Muscle of leg (tissue), 11 donors: ENCODE measurements around the gene KLF1. TPM values are rescaled to one million over a fixed set of nuclear protein-coding genes. Genes with fewer than 3 reads are reported as not detected.
"Not testable (repeated sequence)": the region's sequence is repeated elsewhere in the genome, so short reads cannot be mapped to it uniquely, and the experiment has no call there.

Experiments
- DNase-seq: peaks from one replicate; pipeline ENCODE4 v3.0.0; 2013
- H3K27ac ChIP-seq: one replicate; pipeline ENCODE4 v1.5.1; 2013; ENCODE audit warnings: mild to moderate bottlenecking, low read length, control low read depth
- H3K27me3 ChIP-seq: one replicate; pipeline ENCODE4 v1.6.1; 2013; ENCODE audit warnings: low read length; ENCODE audit not compliant: control insufficient read depth, insufficient read depth
- H3K36me3 ChIP-seq: one replicate; pipeline ENCODE4 v1.6.1; 2013; ENCODE audit warnings: low read length; ENCODE audit not compliant: control insufficient read depth, insufficient read depth
- H3K4me1 ChIP-seq: one replicate; pipeline ENCODE4 v1.6.1; 2013; ENCODE audit warnings: low read length; ENCODE audit not compliant: control insufficient read depth, insufficient read depth
- H3K4me3 ChIP-seq: one replicate; pipeline ENCODE4 v1.5.1; 2013; ENCODE audit warnings: low read length, control low read depth
- H3K9me3 ChIP-seq: replicated peaks from 2 replicates; pipeline ENCODE4 v1.6.1; 2013; ENCODE audit warnings: low read depth, low read length; ENCODE audit not compliant: control insufficient read depth
- WGBS: methylation state at CpG from one replicate; pipeline ENCODE4 v1.1.5; 2013; ENCODE audit warnings: missing lambda C conversion rate; ENCODE audit not compliant: insufficient coverage; 5-methylcytosine and 5-hydroxymethylcytosine counted together
- polyA plus RNA-seq, 8 donors: library from polyadenylated mRNA; unstranded; fragments of 120-200 nt; gene quantifications; one replicate each; pipeline versions ENCODE4 v1.2.1 to v1.2.3, GENCODE V29; 2013; ENCODE audit warnings: inconsistent platforms in 1 of 8, low replicate concordance in 1 of 8; ENCODE audit not compliant: insufficient read length in 8 of 8, insufficient read depth in 1 of 8
- total RNA-seq: library from RNA; stranded (reverse); fragments of 120-200 nt; gene quantifications from one replicate; pipeline ENCODE4 v1.2.4, GENCODE V29; 2013

Gene KLF1
- total and polyA plus RNA-seq, 9 donors: 0.31 to 1.5 (median 0.93) TPM

- peaks cover 10% of the 10 kb centered on the region for H3K27me3 ChIP-seq
- 6% methylated on average over 17 of the region's 26 CpGs for WGBS
- H3K4me1 ChIP-seq: peaks cover 18% of the 10 kb centered on the region
- H3K27ac ChIP-seq: peak overlapping the region; percentile 78
- no peak for DNase-seq
- no peaks in the 10 kb centered on the region for H3K9me3 ChIP-seq
- peaks cover 32% of the 10 kb centered on the region for H3K36me3 ChIP-seq
- peak overlapping the region; percentile 89 for H3K4me3 ChIP-seq
Observed at GRCh38 chr19:12891553-12892021, 4.6 kb upstream of the KLF1 start.

GRCh38 chr19:12890787-12891552 lies 4.0 kb upstream of the KLF1 start, which contains the start of gene GCDH:
Gene GCDH (plus strand): TSS chr19:12891160. CDS start chr19:12891305, 145 bp downstream.
- Histone ChIP-seq H3K9me3 (no peaks in the 10 kb centered on the region), H3K36me3 (peaks cover 26% of the 10 kb centered on the region), H3K27me3 (peaks cover 16% of the 10 kb centered on the region), H3K4me3 (peak within 1 kb of the TSS; percentile 89), H3K4me1 (peaks cover 14% of the 10 kb centered on the region), H3K27ac (peak within 1 kb of the TSS; percentile 78)
- peak; percentile 100 for DNase-seq
- under 1% methylated on average over 41 of the region's 49 CpGs for WGBS

DNA sequence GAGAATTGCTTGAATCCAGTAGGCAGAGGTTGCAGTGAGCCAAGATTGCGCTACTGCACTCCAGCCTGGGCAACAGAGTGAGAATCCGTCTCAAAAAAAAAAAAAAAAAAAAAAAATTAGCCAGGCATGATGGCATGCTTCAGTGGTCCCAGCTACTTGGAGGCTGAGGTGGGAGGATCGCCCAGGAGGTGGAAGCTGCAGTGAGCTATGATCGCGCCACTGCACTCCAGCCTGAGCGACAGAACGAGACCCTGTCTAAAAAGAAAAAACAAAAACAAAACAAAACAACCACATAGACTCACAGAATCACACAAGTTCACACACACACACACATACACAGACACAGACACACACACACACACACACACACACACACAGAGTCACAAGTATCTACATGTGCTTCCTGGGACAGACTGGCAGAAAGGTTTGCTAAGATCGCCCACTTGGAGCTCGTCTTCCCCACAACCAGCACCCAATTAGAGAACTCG lies 3.3 kb upstream of the KLF1 start:
- Histone ChIP-seq H3K36me3 (peaks cover 23% of the 10 kb centered on the region), H3K27me3 (peaks cover 22% of the 10 kb centered on the region), H3K4me1 (peaks cover 18% of the 10 kb centered on the region), H3K27ac (peak overlapping the region; percentile 65), H3K4me3 (peak overlapping the region; percentile 22)
- not testable (repeated sequence) for DNase-seq, H3K9me3 ChIP-seq
- WGBS: 25% methylated on average over 4 of the region's 10 CpGs

DNA sequence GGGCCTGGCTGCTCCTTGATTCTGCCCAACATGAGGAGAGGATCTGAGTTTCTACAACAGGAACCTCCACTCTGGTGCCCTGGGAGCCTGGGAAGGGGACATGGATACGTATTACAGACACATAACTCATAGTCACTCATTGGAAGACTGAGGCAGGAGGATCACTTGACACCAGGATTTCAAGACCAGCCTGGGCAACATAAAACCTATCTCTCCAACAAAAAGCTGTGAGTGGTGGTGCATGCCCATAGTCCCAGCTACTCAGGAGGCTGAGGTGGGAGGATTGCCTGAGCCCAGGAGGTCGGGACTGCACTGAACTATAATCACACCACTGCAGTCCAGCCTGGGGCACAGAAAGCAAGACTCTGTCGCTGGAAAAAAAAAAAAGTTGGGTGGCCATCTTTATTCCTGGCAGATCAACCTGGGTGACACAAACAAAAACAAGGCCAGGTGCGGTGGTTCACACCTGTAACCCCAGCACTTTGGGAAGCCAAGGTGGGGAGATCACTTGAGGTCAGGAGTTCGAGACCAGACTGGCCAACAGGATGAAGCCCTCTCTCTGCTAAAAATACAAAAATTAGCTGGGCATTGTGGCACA lies 1.1 kb upstream of the KLF1 start:
- H3K36me3 ChIP-seq: peaks cover 4% of the 10 kb centered on the region
- H3K4me3 ChIP-seq: no peak overlapping the region
- H3K27ac ChIP-seq: no peak overlapping the region
- H3K4me1 ChIP-seq: peaks cover 25% of the 10 kb centered on the region
- H3K9me3 ChIP-seq: peaks cover 5% of the 10 kb centered on the region
- no peak for DNase-seq
- H3K27me3 ChIP-seq: peaks cover 43% of the 10 kb centered on the region
- 63% methylated on average over 1 of the region's 5 CpGs for WGBS

- Histone ChIP-seq H3K36me3 (no peaks in the 10 kb centered on the region), H3K4me3 (no peak overlapping the region), H3K27me3 (peaks cover 52% of the 10 kb centered on the region), H3K4me1 (peaks cover 24% of the 10 kb centered on the region), H3K9me3 (peaks cover 5% of the 10 kb centered on the region), H3K27ac (no peak overlapping the region)
- DNase-seq: no peak
- WGBS: 100% methylated on average over 1 of the region's 5 CpGs
Observed at GRCh38 chr19:12886651-12886968, 391 bp downstream of the KLF1 start.

DNA sequence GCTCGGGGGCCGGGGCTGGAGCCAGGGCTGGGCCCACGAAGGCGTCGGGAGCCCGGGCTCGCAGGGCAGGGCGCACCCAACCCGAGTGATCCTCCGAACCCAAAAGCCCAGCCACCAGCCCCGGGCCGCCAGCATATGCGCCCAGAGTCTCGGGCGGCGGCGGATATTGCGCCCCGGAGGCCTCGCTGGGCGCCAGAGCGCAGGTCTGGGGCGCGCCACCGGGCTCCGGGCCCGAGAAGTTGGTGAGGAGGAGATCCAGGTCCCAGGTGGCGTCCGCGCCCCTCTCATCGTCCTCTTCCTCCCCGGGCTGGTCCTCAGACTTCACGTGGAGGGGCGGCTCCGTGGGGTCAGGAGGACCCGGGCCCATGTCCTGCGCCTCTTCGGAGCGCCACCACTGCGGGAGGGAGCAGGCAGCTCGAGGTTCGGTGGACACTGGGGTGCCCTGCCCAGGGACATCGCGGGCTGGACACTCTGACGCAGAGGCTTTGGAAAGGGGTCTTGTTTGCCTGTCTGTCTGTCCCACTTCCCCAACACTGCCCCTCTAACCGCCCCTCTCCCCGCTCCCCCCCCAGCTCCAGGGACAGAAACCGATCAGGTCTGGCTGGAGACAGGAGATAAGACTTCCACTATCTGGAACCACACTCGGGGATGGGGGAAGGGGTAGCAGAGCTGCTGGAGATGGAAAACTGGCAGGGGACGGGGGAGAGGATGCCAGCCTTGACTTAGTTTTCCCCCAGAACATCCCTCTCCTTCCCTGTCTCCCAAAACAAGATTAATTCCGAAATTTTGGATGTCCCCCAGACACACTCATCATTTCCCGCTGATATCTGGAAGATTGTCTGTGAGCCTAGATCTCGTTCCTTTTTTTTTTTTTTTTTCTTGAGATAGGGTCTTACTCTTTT lies 1.0 kb downstream of the KLF1 start:
- Histone ChIP-seq H3K27ac (no peak overlapping the region), H3K4me1 (peaks cover 26% of the 10 kb centered on the region), H3K27me3 (peaks cover 54% of the 10 kb centered on the region), H3K36me3 (no peaks in the 10 kb centered on the region), H3K9me3 (peaks cover 5% of the 10 kb centered on the region), H3K4me3 (no peak overlapping the region)
- WGBS: under 1% methylated on average over 37 of the region's 53 CpGs
- no peak for DNase-seq

DNA sequence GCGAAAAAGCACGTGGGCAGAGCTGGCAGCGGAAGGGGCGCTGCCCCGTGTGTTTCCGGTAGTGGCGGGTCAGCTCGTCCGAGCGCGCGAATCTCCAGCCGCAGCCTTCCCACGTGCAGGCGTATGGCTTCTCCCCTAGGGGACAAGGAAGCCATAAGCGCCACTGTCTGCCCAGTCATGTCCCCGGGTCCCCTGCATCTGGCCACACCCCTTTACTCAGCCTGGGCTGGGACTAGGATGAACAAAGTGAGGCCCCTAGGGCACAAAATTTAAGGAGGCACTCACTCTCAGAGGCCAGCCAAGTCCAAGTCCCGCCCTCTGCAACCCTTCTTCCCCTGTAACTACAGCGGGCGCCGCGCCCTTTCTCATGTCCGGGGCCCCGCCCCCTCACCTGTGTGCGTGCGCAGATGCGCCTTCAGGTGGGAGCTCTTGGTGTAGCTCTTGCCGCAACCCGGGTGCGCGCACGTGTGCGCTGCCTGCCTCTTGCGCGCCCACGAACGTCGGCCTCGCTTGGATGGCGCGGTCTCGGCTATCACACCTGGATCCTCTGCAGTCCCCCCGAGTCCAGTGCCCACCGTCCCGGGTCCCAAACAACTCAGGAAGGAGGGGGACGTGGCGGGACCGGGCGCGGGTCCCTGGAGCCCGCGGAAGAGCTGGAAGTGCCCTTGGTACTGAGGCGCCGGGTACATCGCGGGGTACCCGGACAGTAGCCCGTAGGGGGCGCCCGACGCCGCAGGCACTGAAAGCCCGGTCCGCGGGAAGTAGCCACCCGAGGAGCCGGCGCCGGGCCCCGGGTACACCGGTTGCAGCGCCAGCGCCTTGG lies 1.9 kb downstream of the KLF1 start:
- Histone ChIP-seq H3K27me3 (peaks cover 54% of the 10 kb centered on the region), H3K9me3 (peaks cover 5% of the 10 kb centered on the region), H3K36me3 (no peaks in the 10 kb centered on the region), H3K4me1 (peaks cover 27% of the 10 kb centered on the region), H3K4me3 (peak overlapping the region; percentile 21), H3K27ac (no peak overlapping the region)
- no peak for DNase-seq
- 2% methylated on average over 73 of the region's 73 CpGs for WGBS

GRCh38 chr19:12884627-12884925 lies 2.4 kb downstream of the KLF1 start:
- WGBS: 71% methylated on average over 11 of the region's 12 CpGs
- H3K9me3 ChIP-seq: peaks cover 5% of the 10 kb centered on the region
- no peak overlapping the region for H3K4me3 ChIP-seq
- no peaks in the 10 kb centered on the region for H3K36me3 ChIP-seq
- peaks cover 54% of the 10 kb centered on the region for H3K27me3 ChIP-seq
- H3K27ac ChIP-seq: no peak overlapping the region
- H3K4me1 ChIP-seq: peaks cover 27% of the 10 kb centered on the region
- DNase-seq: no peak

- no peak for DNase-seq
- peaks cover 27% of the 10 kb centered on the region for H3K4me1 ChIP-seq
- H3K4me3 ChIP-seq: no peak overlapping the region
- H3K9me3 ChIP-seq: peaks cover 5% of the 10 kb centered on the region
- H3K27me3 ChIP-seq: peaks cover 54% of the 10 kb centered on the region
- no peak overlapping the region for H3K27ac ChIP-seq
- WGBS: 87% methylated on average over 3 of the region's 3 CpGs
- H3K36me3 ChIP-seq: no peaks in the 10 kb centered on the region
Observed at GRCh38 chr19:12884202-12884601, 2.8 kb downstream of the KLF1 start.
